ENCODE measurements around the gene TLL2.

DNA sequence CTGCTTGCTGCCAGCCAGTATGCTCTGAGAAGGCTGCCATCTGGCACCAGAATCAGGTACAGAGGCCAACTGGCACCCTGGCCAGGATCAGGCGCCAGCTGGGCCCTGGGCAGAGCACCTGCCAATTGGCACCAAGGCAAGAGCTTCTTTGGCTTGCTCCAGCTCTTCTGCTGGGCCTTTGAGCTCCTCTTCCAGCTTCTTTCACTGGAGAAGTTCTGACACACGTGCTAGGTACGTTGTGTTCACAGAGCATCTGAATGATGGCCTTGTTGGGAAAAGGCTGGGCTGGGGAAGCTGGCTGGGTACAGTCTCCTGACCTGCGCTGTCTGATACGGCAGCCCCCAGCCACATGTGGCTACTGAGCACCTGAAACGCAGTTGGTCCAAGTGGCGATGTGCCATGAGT, 123.3 kb downstream of the TLL2 start:
- no peak for TF ChIP-seq POLR2AphosphoS5 (IDR thresholded peaks at IDR 0.05; ENCODE audit: low read depth)
- TF ChIP-seq JUNB (IDR thresholded peaks at IDR 0.05; ENCODE audit: unreplicated experiment), result no peak
- TF ChIP-seq, protein P1, sequence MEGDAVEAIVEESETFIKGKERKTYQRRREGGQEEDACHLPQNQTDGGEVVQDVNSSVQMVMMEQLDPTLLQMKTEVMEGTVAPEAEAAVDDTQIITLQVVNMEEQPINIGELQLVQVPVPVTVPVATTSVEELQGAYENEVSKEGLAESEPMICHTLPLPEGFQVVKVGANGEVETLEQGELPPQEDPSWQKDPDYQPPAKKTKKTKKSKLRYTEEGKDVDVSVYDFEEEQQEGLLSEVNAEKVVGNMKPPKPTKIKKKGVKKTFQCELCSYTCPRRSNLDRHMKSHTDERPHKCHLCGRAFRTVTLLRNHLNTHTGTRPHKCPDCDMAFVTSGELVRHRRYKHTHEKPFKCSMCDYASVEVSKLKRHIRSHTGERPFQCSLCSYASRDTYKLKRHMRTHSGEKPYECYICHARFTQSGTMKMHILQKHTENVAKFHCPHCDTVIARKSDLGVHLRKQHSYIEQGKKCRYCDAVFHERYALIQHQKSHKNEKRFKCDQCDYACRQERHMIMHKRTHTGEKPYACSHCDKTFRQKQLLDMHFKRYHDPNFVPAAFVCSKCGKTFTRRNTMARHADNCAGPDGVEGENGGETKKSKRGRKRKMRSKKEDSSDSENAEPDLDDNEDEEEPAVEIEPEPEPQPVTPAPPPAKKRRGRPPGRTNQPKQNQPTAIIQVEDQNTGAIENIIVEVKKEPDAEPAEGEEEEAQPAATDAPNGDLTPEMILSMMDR (conservative IDR thresholded peaks at IDR 0.05; ENCODE audit: low read depth in 2 of 2), result no peak
- no peak for TF ChIP-seq EZH2 (IDR thresholded peaks at IDR 0.05; ENCODE audit: low read depth, unreplicated experiment)
- no peak for TF ChIP-seq ZNF331 (CRISPR knock-in tag; IDR thresholded peaks at IDR 0.05; ENCODE audit: low read depth)
- no peak for TF ChIP-seq EZH2phosphoT487 (IDR thresholded peaks at IDR 0.05; ENCODE audit: unreplicated experiment)
- TF ChIP-seq, protein P2, sequence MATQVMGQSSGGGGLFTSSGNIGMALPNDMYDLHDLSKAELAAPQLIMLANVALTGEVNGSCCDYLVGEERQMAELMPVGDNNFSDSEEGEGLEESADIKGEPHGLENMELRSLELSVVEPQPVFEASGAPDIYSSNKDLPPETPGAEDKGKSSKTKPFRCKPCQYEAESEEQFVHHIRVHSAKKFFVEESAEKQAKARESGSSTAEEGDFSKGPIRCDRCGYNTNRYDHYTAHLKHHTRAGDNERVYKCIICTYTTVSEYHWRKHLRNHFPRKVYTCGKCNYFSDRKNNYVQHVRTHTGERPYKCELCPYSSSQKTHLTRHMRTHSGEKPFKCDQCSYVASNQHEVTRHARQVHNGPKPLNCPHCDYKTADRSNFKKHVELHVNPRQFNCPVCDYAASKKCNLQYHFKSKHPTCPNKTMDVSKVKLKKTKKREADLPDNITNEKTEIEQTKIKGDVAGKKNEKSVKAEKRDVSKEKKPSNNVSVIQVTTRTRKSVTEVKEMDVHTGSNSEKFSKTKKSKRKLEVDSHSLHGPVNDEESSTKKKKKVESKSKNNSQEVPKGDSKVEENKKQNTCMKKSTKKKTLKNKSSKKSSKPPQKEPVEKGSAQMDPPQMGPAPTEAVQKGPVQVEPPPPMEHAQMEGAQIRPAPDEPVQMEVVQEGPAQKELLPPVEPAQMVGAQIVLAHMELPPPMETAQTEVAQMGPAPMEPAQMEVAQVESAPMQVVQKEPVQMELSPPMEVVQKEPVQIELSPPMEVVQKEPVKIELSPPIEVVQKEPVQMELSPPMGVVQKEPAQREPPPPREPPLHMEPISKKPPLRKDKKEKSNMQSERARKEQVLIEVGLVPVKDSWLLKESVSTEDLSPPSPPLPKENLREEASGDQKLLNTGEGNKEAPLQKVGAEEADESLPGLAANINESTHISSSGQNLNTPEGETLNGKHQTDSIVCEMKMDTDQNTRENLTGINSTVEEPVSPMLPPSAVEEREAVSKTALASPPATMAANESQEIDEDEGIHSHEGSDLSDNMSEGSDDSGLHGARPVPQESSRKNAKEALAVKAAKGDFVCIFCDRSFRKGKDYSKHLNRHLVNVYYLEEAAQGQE (IDR thresholded peaks at IDR 0.05; ENCODE audit: unreplicated experiment), result no peak
- TF ChIP-seq, protein P3, sequence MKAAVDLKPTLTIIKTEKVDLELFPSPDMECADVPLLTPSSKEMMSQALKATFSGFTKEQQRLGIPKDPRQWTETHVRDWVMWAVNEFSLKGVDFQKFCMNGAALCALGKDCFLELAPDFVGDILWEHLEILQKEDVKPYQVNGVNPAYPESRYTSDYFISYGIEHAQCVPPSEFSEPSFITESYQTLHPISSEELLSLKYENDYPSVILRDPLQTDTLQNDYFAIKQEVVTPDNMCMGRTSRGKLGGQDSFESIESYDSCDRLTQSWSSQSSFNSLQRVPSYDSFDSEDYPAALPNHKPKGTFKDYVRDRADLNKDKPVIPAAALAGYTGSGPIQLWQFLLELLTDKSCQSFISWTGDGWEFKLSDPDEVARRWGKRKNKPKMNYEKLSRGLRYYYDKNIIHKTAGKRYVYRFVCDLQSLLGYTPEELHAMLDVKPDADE (IDR thresholded peaks at IDR 0.05), result no peak
- TF ChIP-seq ZNF114 (CRISPR knock-in tag; IDR thresholded peaks at IDR 0.05), result no peak
- no peak for TF ChIP-seq STAT1 (IDR thresholded peaks at IDR 0.05; ENCODE audit: unreplicated experiment)
- TF ChIP-seq NANOG (IDR thresholded peaks at IDR 0.05; ENCODE audit: borderline replicate concordance), result no peak
- TF ChIP-seq, protein P4, sequence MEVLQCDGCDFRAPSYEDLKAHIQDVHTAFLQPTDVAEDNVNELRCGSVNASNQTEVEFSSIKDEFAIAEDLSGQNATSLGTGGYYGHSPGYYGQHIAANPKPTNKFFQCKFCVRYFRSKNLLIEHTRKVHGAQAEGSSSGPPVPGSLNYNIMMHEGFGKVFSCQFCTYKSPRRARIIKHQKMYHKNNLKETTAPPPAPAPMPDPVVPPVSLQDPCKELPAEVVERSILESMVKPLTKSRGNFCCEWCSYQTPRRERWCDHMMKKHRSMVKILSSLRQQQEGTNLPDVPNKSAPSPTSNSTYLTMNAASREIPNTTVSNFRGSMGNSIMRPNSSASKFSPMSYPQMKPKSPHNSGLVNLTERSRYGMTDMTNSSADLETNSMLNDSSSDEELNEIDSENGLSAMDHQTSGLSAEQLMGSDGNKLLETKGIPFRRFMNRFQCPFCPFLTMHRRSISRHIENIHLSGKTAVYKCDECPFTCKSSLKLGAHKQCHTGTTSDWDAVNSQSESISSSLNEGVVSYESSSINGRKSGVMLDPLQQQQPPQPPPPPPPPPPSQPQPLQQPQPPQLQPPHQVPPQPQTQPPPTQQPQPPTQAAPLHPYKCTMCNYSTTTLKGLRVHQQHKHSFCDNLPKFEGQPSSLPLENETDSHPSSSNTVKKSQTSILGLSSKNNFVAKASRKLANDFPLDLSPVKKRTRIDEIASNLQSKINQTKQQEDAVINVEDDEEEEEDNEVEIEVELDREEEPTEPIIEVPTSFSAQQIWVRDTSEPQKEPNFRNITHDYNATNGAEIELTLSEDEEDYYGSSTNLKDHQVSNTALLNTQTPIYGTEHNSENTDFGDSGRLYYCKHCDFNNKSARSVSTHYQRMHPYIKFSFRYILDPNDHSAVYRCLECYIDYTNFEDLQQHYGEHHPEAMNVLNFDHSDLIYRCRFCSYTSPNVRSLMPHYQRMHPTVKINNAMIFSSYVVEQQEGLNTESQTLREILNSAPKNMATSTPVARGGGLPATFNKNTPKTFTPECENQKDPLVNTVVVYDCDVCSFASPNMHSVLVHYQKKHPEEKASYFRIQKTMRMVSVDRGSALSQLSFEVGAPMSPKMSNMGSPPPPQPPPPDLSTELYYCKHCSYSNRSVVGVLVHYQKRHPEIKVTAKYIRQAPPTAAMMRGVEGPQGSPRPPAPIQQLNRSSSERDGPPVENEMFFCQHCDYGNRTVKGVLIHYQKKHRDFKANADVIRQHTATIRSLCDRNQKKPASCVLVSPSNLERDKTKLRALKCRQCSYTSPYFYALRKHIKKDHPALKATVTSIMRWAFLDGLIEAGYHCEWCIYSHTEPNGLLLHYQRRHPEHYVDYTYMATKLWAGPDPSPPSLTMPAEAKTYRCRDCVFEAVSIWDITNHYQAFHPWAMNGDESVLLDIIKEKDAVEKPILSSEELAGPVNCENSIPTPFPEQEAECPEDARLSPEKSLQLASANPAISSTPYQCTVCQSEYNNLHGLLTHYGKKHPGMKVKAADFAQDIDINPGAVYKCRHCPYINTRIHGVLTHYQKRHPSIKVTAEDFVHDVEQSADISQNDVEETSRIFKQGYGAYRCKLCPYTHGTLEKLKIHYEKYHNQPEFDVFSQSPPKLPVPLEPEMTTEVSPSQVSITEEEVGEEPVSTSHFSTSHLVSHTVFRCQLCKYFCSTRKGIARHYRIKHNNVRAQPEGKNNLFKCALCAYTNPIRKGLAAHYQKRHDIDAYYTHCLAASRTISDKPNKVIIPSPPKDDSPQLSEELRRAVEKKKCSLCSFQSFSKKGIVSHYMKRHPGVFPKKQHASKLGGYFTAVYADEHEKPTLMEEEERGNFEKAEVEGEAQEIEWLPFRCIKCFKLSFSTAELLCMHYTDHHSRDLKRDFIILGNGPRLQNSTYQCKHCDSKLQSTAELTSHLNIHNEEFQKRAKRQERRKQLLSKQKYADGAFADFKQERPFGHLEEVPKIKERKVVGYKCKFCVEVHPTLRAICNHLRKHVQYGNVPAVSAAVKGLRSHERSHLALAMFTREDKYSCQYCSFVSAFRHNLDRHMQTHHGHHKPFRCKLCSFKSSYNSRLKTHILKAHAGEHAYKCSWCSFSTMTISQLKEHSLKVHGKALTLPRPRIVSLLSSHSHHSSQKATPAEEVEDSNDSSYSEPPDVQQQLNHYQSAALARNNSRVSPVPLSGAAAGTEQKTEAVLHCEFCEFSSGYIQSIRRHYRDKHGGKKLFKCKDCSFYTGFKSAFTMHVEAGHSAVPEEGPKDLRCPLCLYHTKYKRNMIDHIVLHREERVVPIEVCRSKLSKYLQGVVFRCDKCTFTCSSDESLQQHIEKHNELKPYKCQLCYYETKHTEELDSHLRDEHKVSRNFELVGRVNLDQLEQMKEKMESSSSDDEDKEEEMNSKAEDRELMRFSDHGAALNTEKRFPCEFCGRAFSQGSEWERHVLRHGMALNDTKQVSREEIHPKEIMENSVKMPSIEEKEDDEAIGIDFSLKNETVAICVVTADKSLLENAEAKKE (CRISPR knock-in tag; IDR thresholded peaks at IDR 0.05), result no peak
